ENCODE results near the gene CTNND2.

The CTNND2 gene

DNA sequence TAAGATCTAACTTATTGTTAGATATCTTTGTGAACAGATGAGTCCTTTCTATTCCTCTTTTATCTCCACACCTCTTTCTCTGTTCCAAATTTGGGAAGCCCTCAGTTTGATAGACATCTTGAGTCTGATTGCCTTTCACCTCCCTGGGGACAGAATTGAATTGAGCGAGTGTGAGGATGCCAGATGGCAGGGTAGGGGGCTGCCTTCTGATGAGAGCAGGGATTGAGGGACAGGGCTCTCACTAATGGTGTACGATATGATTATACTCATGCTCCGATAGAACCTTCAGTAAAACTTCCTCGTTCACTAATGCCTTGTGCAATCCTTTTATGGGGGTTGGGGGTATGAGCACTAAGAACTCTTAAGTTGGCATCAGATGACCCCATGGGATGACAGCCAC is 971.1 kb downstream of the CTNND2 start:
- DNase-seq (ENCODE audit: low spot score), result no peak

DNA sequence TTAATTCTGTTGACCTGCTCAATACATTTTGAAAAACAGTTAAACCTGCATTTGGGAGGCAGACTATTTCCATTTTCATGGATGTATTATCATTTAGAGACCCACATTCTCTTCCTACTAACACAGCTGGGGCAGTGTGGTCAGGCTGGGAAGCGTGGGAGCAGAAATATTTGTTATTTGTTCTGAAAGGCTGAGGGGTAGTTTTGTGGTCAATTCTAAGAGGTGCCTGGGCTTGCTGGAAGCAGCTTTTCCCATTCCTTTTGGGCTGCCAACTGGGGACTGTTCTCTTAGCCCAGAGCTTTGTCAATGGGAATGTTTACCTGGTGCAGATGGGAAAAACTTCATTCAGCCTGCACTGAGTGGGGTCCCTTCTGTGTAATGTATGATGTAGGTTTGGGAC is 971.8 kb downstream of the CTNND2 start:
- DNase-seq (ENCODE audit: low spot score), result no peak

DNA sequence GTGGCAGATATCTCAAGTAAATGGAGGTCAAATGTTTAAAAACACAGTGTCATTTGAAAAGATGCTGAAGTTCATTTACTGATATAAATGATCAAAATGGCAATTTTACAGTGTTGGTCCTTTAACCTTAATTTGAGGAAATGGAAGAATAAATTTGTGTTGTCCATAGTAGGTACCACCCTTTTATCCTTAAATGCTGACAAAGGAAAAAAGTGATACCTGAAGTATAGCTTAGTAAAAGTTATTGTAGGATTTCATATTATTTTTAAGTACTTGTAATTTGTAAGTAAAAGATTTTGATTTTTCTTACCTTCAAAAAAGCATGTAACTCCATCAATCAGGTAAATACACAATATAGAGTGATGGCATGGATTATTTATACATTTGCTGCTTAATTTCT is 976.6 kb downstream of the CTNND2 start:
- DNase-seq (ENCODE audit: low spot score), result no peak

DNA sequence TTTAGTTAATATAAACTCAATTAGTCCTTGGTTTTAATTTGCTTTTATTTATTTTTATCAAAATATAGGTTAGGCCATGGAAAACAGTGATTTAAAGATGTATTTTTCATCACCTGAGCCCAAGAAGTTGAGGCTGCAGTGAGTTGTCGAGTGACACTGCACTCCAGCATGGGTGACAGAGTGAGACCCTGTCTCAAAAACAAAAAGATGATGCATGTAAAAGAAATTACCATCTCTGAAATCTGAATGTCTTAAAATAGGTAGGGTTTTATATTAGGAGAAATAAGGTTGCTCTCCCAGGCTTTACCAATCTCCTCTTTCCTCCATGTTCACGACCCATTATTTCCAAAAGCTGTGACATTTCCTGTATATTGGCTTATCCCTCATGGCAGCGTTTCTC is 980.9 kb downstream of the CTNND2 start:
- DNase-seq (ENCODE audit: low spot score), result no peak

Small RNAs within 50 kb of the gene (small RNA-seq; reads per million reads assigned to genes)
- gene RNU6-429P, result 0 reads per million in 2 experiments

Measured in SK-N-DZ (cell line).